K562 (cell line): ENCODE results near the gene CUTA. TPM values are rescaled to one million over a fixed set of nuclear protein-coding genes. Genes with fewer than 3 reads are reported as not detected.

Source experiments
- CBFA2T2 ChIP-seq: fragments of 450-650 bp; conservative IDR thresholded peaks from 2 replicates; pipeline ENCODE4 v1.6.1; 2017; ENCODE audit warnings: mild to moderate bottlenecking
- HDAC6 ChIP-seq: IDR thresholded peaks from 2 replicates; pipeline ENCODE4 v1.6.1; 2012; ENCODE audit warnings: low read depth, mild to moderate bottlenecking, control low read depth, inconsistent platforms, low read length, moderate library complexity
- NCOA4 ChIP-seq: fragments of 450-650 bp; IDR thresholded peaks from 2 replicates; pipeline ENCODE4 v1.6.1; 2018; ENCODE audit warnings: mild to moderate bottlenecking; ENCODE audit not compliant: partially characterized antibody
- PCBP2 ChIP-seq: fragments of 200-400 bp; formaldehyde crosslinking; IDR thresholded peaks from 2 replicates; pipeline ENCODE4 v1.6.1; 2018; ENCODE audit warnings: low read length, low read depth, mild to moderate bottlenecking, moderate library complexity; ENCODE audit not compliant: poor library complexity, severe bottlenecking
- PPARD ChIP-seq: fragments of 250-450 bp; sonication (Bioruptor Pico); IDR thresholded peaks from 2 replicates; pipeline ENCODE4 v1.8.0; 2022; ENCODE audit warnings: inconsistent platforms, mild to moderate bottlenecking, moderate library complexity
- RUNX1 ChIP-seq: sonication (generic); IDR thresholded peaks from 2 replicates; pipeline ENCODE4 v1.6.1; 2016; ENCODE audit warnings: antibody characterized with exemption, low read depth
- TOE1 ChIP-seq, 2 experiments: fragments of 450-650 bp in 1 of 2; sonication (generic) in 1 of 2; formaldehyde crosslinking in 1 of 2; IDR thresholded peaks; 2 replicates each; pipeline versions ENCODE4 v1.7.1 to v1.8.0; 2016 to 2022; ENCODE audit warnings: borderline replicate concordance in 2 of 2, mild to moderate bottlenecking in 2 of 2, antibody characterized with exemption in 1 of 2, inconsistent platforms in 1 of 2, low read depth in 1 of 2, missing genetic modification reagents in 1 of 2, moderate library complexity in 1 of 2
- ZC3H4 ChIP-seq: sonication (generic); formaldehyde crosslinking; IDR thresholded peaks from 2 replicates; pipeline ENCODE4 v1.9.0; 2021; ENCODE audit warnings: missing genetic modification reagents, borderline replicate concordance
- ZNF609 ChIP-seq: sonication (generic); formaldehyde crosslinking; IDR thresholded peaks from 2 replicates; pipeline ENCODE4 v1.8.1; 2023; ENCODE audit warnings: missing genetic modification reagents, mild to moderate bottlenecking, borderline replicate concordance
- polyA plus RNA-seq, 8 experiments: library from polyadenylated mRNA; depleted of rRNA in 4 of 8; stranded (reverse) in 5 of 8; unstranded in 3 of 8; fragments of >200 nt; fragmentation: Nextera tagmentation in 2 of 8; fragmentation: Illumina TruSeq in 1 of 8; extraction: Ambion mirVana in 2 of 8; extraction: Trizol in 1 of 8; gene quantifications; 2 replicates each; pipeline versions ENCODE4 v1.2.1 to v1.2.3, GENCODE V29; 2011 to 2014; ENCODE audit warnings: inconsistent platforms in 1 of 8, missing spikeins in 1 of 8
- total RNA-seq, 7 experiments: library from RNA; depleted of rRNA in 6 of 7; stranded (reverse); fragments of >200 nt in 6 of 7; fragmentation: Illumina TruSeq in 2 of 7; extraction: Trizol in 2 of 7; gene quantifications; 2 replicates each; pipeline versions ENCODE4 v1.2.1 to v1.2.3, GENCODE V29; 2011 to 2021; ENCODE audit warnings: low replicate concordance in 1 of 7
- TF ChIP-seq, protein P1 (sequence below): sonication (generic); formaldehyde crosslinking; IDR thresholded peaks from 2 replicates; pipeline ENCODE4 v1.8.0; 2023; ENCODE audit warnings: mild to moderate bottlenecking, missing genetic modification reagents
- TF ChIP-seq, protein P2 (sequence below): fragments of 450-650 bp; formaldehyde crosslinking; IDR thresholded peaks from 2 replicates; pipeline ENCODE4 v1.4.0; 2020; ENCODE audit warnings: mild to moderate bottlenecking, mixed read lengths
- TF ChIP-seq, protein P3 (sequence below), 2 experiments: fragments of 450-650 bp; conservative IDR thresholded peaks; 2 replicates each; pipeline ENCODE4 v1.6.1; 2017; ENCODE audit warnings: mild to moderate bottlenecking in 2 of 2, moderate library complexity in 2 of 2

The CUTA gene
- total and polyA plus RNA-seq, 9 of the 15 experiments (the other 6 are each of a cell fraction or from before 2014, with no cell fraction given), result 166 to 682 (median 310) TPM

DNA sequence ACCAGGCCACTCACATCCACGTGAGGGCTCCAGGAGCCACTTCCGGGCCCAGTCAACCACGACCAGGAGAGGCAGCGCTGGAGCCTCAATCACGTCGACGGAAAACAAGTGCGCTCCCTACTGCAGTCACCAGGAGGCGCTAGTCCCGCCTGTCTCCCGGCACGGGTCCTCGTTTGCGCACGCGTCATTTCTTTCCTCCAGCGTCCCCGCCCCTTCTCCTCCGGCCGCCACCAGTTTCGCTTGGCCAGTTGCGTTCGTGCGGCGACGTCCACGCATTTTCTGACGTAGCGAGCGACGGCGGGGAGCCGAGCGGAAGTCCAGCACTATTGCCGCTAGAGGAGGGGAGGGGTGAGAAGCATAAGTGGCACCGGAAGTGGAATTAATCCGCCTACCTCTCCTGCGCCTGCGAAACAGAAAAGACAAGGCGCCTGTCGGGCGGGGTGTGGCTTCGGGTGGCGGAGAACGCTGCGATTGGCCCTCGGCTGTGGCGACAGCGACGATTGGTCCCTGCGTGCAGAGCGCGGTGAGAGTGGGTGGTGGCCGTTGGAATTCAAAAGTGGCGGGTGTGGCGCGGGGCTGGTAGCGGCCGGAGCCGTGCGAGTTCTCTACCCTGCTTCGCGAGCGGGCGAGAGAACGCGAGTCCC, 26.5 kb downstream of the CUTA start, which contains the start of gene KIFC1 (continued):
- TF ChIP-seq ZC3H4 (CRISPR knock-in tag), result no peak
- TF ChIP-seq, protein P1, sequence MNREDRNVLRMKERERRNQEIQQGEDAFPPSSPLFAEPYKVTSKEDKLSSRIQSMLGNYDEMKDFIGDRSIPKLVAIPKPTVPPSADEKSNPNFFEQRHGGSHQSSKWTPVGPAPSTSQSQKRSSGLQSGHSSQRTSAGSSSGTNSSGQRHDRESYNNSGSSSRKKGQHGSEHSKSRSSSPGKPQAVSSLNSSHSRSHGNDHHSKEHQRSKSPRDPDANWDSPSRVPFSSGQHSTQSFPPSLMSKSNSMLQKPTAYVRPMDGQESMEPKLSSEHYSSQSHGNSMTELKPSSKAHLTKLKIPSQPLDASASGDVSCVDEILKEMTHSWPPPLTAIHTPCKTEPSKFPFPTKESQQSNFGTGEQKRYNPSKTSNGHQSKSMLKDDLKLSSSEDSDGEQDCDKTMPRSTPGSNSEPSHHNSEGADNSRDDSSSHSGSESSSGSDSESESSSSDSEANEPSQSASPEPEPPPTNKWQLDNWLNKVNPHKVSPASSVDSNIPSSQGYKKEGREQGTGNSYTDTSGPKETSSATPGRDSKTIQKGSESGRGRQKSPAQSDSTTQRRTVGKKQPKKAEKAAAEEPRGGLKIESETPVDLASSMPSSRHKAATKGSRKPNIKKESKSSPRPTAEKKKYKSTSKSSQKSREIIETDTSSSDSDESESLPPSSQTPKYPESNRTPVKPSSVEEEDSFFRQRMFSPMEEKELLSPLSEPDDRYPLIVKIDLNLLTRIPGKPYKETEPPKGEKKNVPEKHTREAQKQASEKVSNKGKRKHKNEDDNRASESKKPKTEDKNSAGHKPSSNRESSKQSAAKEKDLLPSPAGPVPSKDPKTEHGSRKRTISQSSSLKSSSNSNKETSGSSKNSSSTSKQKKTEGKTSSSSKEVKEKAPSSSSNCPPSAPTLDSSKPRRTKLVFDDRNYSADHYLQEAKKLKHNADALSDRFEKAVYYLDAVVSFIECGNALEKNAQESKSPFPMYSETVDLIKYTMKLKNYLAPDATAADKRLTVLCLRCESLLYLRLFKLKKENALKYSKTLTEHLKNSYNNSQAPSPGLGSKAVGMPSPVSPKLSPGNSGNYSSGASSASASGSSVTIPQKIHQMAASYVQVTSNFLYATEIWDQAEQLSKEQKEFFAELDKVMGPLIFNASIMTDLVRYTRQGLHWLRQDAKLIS (CRISPR knock-in tag), result peak; percentile 96
- TF ChIP-seq RUNX1, result no peak
- TF ChIP-seq NCOA4, result no peak
- TF ChIP-seq PPARD (CRISPR knock-in tag), result no peak
- TF ChIP-seq, protein P2, sequence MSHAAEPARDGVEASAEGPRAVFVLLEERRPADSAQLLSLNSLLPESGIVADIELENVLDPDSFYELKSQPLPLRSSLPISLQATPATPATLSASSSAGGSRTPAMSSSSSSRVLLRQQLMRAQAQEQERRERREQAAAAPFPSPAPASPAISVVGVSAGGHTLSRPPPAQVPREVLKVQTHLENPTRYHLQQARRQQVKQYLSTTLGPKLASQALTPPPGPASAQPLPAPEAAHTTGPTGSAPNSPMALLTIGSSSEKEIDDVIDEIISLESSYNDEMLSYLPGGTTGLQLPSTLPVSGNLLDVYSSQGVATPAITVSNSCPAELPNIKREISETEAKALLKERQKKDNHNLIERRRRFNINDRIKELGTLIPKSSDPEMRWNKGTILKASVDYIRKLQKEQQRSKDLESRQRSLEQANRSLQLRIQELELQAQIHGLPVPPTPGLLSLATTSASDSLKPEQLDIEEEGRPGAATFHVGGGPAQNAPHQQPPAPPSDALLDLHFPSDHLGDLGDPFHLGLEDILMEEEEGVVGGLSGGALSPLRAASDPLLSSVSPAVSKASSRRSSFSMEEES (CRISPR knock-in tag), result no peak
- TF ChIP-seq CBFA2T2, result no peak
- TF ChIP-seq, protein P3, sequence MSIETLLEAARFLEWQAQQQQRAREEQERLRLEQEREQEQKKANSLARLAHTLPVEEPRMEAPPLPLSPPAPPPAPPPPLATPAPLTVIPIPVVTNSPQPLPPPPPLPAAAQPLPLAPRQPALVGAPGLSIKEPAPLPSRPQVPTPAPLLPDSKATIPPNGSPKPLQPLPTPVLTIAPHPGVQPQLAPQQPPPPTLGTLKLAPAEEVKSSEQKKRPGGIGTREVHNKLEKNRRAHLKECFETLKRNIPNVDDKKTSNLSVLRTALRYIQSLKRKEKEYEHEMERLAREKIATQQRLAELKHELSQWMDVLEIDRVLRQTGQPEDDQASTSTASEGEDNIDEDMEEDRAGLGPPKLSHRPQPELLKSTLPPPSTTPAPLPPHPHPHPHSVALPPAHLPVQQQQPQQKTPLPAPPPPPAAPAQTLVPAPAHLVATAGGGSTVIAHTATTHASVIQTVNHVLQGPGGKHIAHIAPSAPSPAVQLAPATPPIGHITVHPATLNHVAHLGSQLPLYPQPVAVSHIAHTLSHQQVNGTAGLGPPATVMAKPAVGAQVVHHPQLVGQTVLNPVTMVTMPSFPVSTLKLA (conservative IDR thresholded peaks at IDR 0.05), result peak; percentile 86 to 93
- TF ChIP-seq HDAC6, result no peak
- TF ChIP-seq TOE1 (IDR thresholded peaks at IDR 0.05; ENCODE audit: borderline replicate concordance), result peak; percentile 52; the same call in 1 of the 2 replicates
- peak; percentile 33; the same call in 1 of the 2 replicates for TF ChIP-seq TOE1 (CRISPR knock-in tag; IDR thresholded peaks at IDR 0.05; ENCODE audit: borderline replicate concordance, low read depth)
- TF ChIP-seq ZNF609 (CRISPR knock-in tag), result no peak; the same call in 1 of the 2 replicates
- TF ChIP-seq PCBP2, result no peak
